Panc1 (cell line): Measurements from ENCODE around the gene CLIC4.

ENCODE experiments used
- CTCF ChIP-seq: fragments of 450-650 bp; IDR thresholded peaks from 2 replicates; pipeline ENCODE4 v1.5.1; 2017; ENCODE audit warnings: mild to moderate bottlenecking
- POLR2AphosphoS5 ChIP-seq: IDR thresholded peaks from 2 replicates; pipeline ENCODE4 v1.6.1; 2012; ENCODE audit warnings: mild to moderate bottlenecking, low read depth, low read length, moderate library complexity
- REST ChIP-seq, 2 experiments: IDR thresholded peaks; 2 replicates each; pipeline ENCODE4 v1.6.1; 2011 to 2012; ENCODE audit warnings: low read depth in 2 of 2, control low read depth in 1 of 2, low read length in 1 of 2, mild to moderate bottlenecking in 1 of 2, moderate library complexity in 1 of 2; ENCODE audit not compliant: insufficient read depth in 1 of 2
- SIN3A ChIP-seq: IDR thresholded peaks from 2 replicates; pipeline ENCODE4 v1.6.1; 2012; ENCODE audit warnings: low read depth, mild to moderate bottlenecking, low read length, moderate library complexity, borderline replicate concordance; ENCODE audit not compliant: insufficient read depth
- TCF7L2 ChIP-seq: IDR thresholded peaks from 2 replicates; pipeline ENCODE4 v1.6.1; 2011; ENCODE audit warnings: mild to moderate bottlenecking, low read depth, low read length, inconsistent platforms

- TF ChIP-seq CTCF (no peak), POLR2AphosphoS5 (no peak), REST (IDR thresholded peaks at IDR 0.05; ENCODE audit: insufficient read depth in 1 of 2, low read depth in 2 of 2, low read length in 1 of 2) (no peak), SIN3A (no peak), TCF7L2 (no peak)
These were observed 113.0 kb downstream of the CLIC4 start for GRCh38 chr1:24858277-24858676.
